ENCODE results near the gene WDFY4. TPM values are rescaled to one million over a fixed set of nuclear protein-coding genes. Genes with fewer than 3 reads are reported as not detected.

The WDFY4 gene
- total RNA-seq, 1 experiment from 2014 or later: 0.22 TPM

GRCh38 chr10:48843198-48843597 is 158.5 kb downstream of the WDFY4 start:
- Histone ChIP-seq H3K79me2 (ENCODE audit: insufficient read depth, low read length) (no peaks in the 10 kb centered on the region), H3K27ac (ENCODE audit: low read depth, low read length) (no peak overlapping the region), H2AFZ (ENCODE audit: low read depth, low read length, poor library complexity, severe bottlenecking) (no peak overlapping the region), H3K4me1 (ENCODE audit: control insufficient read depth in 1 of 2, insufficient read depth in 2 of 2, low read length in 2 of 2) (no peaks in the 10 kb centered on the region), H3K27me3 (ENCODE audit: insufficient read depth, low read length) (peaks cover 62% of the 10 kb centered on the region), H3K9ac (ENCODE audit: low read length) (no peak overlapping the region), H3K36me3 (ENCODE audit: control insufficient read depth in 1 of 2, insufficient read depth in 2 of 2, low read length in 2 of 2) (no peaks in the 10 kb centered on the region), H3K9me2 (ENCODE audit: insufficient read depth) (no peaks in the 10 kb centered on the region), H3K4me2 (ENCODE audit: low read length) (no peak overlapping the region), H3K4me3 (replicated peaks in 1 of 2; ENCODE audit: low read depth in 1 of 2, low read length in 2 of 2) (no peak overlapping the region), H4K20me1 (ENCODE audit: insufficient read depth) (no peaks in the 10 kb centered on the region), H3K9me3 (ENCODE audit: control insufficient read depth in 1 of 2, insufficient read depth in 1 of 2, low read depth in 1 of 2, low read length in 2 of 2) (no peaks in the 10 kb centered on the region)
- RAD21 ChIA-PET (ENCODE audit: low non-redundant PET in 1 of 2, low total read pairs in 2 of 2, uncharacterized antibody in 2 of 2, unreplicated experiment in 2 of 2): no interaction called here
- intact Hi-C loops (cut with micrococcal nuclease): no loop called here
- DNase-seq (ENCODE audit: low read depth, low spot score) (no peak), ATAC-seq (no peak)
- TF ChIP-seq SIN3A (IDR thresholded peaks at IDR 0.05; ENCODE audit: low read depth) (no peak), FOSL1 (IDR thresholded peaks at IDR 0.05; ENCODE audit: low read depth) (no peak), SP1 (IDR thresholded peaks at IDR 0.05; ENCODE audit: low read depth) (no peak), CEBPB (IDR thresholded peaks at IDR 0.05; ENCODE audit: low read depth) (no peak), ELF1 (IDR thresholded peaks at IDR 0.05; ENCODE audit: borderline replicate concordance, low read depth) (no peak), EZH2 (IDR thresholded peaks at IDR 0.05) (no peak), EZH2phosphoT487 (IDR thresholded peaks at IDR 0.05; ENCODE audit: borderline replicate concordance) (no peak), MAX (IDR thresholded peaks at IDR 0.05) (no peak), ZBTB33 (IDR thresholded peaks at IDR 0.05; ENCODE audit: extremely low read depth, insufficient replicate concordance, low read length) (no peak), CBX3 (IDR thresholded peaks at IDR 0.05; ENCODE audit: low read depth) (no peak), POLR2AphosphoS5 (IDR thresholded peaks at IDR 0.05; ENCODE audit: low read depth, low read length) (no peak), SRF (IDR thresholded peaks at IDR 0.05; ENCODE audit: low read depth) (no peak), EGR1 (IDR thresholded peaks at IDR 0.05; ENCODE audit: low read depth) (no peak), ZNF274 (IDR thresholded peaks at IDR 0.05; ENCODE audit: low read depth, low read length) (no peak), CTCF (IDR thresholded peaks at IDR 0.05 in 2 of 3, conservative IDR thresholded peaks at IDR 0.05 in 1 of 3; ENCODE audit: borderline replicate concordance in 1 of 3, insufficient read depth in 1 of 3, low read depth in 2 of 3, low read length in 2 of 3) (no peak), JUND (IDR thresholded peaks at IDR 0.05) (no peak), REST (IDR thresholded peaks at IDR 0.05; ENCODE audit: low read depth) (no peak), TCF7L2 (IDR thresholded peaks at IDR 0.05; ENCODE audit: borderline replicate concordance, extremely low read depth, insufficient read depth, insufficient read length) (no peak), YY1 (IDR thresholded peaks at IDR 0.05; ENCODE audit: extremely low read depth, insufficient replicate concordance, low read depth, low read length) (no peak), ZFX (IDR thresholded peaks at IDR 0.05) (no peak)
- CTCF ChIA-PET: no interaction called here
- POLR2A ChIA-PET: no interaction called here
- BruUV-seq (replicated peaks): no TSS peak
